HG03439 (cell line): ENCODE measurements around the gene ZDHHC8.
A peak's percentile ranks its signal among the peaks of the same experiment; 100 is the strongest.

Experiments
- ATAC-seq: cut with Tn5 transposase; IDR thresholded peaks from one replicate; pipeline ENCODE4 v1.9.1; 2021; ENCODE audit warnings: mild to moderate bottlenecking, moderate library complexity; ENCODE audit not compliant: unreplicated experiment

ZDHHC8 gene

GRCh38 chr22:20113551-20114310 lies 17.9 kb upstream of the ZDHHC8 start:
- ATAC-seq, result no peak

GRCh38 chr22:20114506-20115475 lies 16.8 kb upstream of the ZDHHC8 start:
- no peak for ATAC-seq

GRCh38 chr22:20115691-20116375 lies 15.8 kb upstream of the ZDHHC8 start, which contains the start of gene RANBP1:
TSS of gene RANBP1 (plus strand) at chr22:20116104. CDS start at chr22:20116185, 81 bp downstream.
- ATAC-seq, result no peak

- ATAC-seq, result no peak
These were observed 15.1 kb upstream of the ZDHHC8 start for GRCh38 chr22:20116376-20116950.

- ATAC-seq, result peak; percentile 77
These were observed 14.5 kb upstream of the ZDHHC8 start, which contains the start of gene TRMT2A for GRCh38 chr22:20116951-20117632. TSS of gene TRMT2A (minus strand) at chr22:20117226. CDS start at chr22:20116906, 320 bp downstream.

- peak; percentile 27 for ATAC-seq
These were observed 13.8 kb upstream of the ZDHHC8 start for GRCh38 chr22:20117633-20118299.

GRCh38 chr22:20118300-20119020 lies 13.1 kb upstream of the ZDHHC8 start:
- no peak for ATAC-seq

GRCh38 chr22:20121856-20122415 lies 9.7 kb upstream of the ZDHHC8 start:
- ATAC-seq, result no peak

- no peak for ATAC-seq
These were observed 8.1 kb upstream of the ZDHHC8 start for GRCh38 chr22:20123366-20124082.

GRCh38 chr22:20124083-20124787 lies 7.4 kb upstream of the ZDHHC8 start:
- no peak for ATAC-seq

GRCh38 chr22:20125201-20126174 lies 6.1 kb upstream of the ZDHHC8 start:
- no peak for ATAC-seq

GRCh38 chr22:20126284-20127029 lies 5.1 kb upstream of the ZDHHC8 start:
- no peak for ATAC-seq

- ATAC-seq, result no peak
These were observed 4.2 kb upstream of the ZDHHC8 start for GRCh38 chr22:20127318-20127868.

- ATAC-seq, result no peak
These were observed 3.6 kb upstream of the ZDHHC8 start for GRCh38 chr22:20127869-20128618.

GRCh38 chr22:20128619-20128901 lies 3.0 kb upstream of the ZDHHC8 start:
- no peak for ATAC-seq
